ENCODE data around the gene MRGPRF.

The MRGPRF gene, protein sequence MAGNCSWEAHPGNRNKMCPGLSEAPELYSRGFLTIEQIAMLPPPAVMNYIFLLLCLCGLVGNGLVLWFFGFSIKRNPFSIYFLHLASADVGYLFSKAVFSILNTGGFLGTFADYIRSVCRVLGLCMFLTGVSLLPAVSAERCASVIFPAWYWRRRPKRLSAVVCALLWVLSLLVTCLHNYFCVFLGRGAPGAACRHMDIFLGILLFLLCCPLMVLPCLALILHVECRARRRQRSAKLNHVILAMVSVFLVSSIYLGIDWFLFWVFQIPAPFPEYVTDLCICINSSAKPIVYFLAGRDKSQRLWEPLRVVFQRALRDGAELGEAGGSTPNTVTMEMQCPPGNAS

GRCh38 chr11:69013009-69013951, at the start of gene MRGPRF:
Gene MRGPRF (minus strand): TSS chr11:69013246. CDS start chr11:69009901, 3,345 bp downstream.
- DNase-seq (ENCODE audit: low read depth) = no peak

DNA sequence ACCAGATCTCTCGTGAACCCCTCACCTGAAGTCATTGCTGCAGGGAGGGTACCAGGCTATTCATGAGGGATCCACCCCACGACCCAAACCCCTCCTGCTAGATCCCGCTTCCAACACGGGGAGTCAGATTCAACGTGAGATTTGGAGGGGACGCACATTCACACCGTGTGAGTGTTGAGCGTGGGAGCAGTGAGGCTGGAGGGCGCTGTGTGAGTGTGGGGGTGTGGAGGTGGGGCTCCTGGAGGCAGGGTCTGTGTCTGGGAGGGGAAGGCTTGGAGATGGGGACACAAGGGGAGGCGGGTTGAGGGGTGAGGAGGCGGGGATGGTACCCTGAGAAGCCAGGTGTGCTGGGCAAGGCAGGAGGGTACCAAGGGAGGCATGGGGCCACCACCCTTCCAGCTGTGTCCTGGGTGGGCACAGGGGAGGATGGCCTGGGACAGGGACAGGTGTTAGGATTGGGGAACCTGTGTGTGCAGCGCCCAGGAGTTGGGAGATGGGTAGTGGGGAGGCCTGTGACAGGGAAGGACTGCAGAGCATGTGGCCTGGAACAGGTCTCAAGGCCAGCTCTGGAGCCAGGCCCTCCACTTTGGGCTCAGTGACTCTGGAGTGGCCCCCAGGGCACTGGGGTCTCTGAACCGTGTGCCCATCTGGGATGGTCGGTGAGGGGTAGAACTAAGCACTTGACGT, 49.3 kb upstream of the MRGPRF start:
- no peak for DNase-seq (ENCODE audit: low read depth)

GRCh38 chr11:69061713-69062053, 48.6 kb upstream of the MRGPRF start:
- no peak for DNase-seq (ENCODE audit: low read depth)

- no peak for DNase-seq (ENCODE audit: low read depth)
Measured at GRCh38 chr11:69060806-69061712, 48.0 kb upstream of the MRGPRF start.

DNA sequence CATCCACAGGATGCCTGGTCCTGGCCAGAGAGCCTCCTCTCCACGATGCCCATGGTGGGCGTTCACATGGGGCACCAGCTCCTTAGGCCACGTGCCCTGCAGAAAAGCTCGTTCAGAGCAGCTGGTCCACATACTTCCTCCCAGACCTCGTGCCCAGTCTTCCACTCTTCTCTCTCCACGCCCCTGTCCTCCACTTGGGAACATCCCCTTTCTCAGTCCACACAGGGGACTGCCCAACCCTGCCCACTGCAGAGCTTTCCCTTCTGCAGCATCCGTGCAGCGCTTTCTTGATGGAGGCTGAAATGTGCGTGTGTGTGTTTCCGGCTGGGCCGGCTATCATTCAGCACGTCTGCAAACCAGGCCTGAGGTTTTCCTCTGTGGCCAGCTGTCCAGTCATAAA, 46.9 kb upstream of the MRGPRF start:
- DNase-seq (ENCODE audit: low read depth) = no peak

- DNase-seq (ENCODE audit: low read depth) = no peak
Measured at GRCh38 chr11:69059429-69059828, 46.4 kb upstream of the MRGPRF start.

DNA sequence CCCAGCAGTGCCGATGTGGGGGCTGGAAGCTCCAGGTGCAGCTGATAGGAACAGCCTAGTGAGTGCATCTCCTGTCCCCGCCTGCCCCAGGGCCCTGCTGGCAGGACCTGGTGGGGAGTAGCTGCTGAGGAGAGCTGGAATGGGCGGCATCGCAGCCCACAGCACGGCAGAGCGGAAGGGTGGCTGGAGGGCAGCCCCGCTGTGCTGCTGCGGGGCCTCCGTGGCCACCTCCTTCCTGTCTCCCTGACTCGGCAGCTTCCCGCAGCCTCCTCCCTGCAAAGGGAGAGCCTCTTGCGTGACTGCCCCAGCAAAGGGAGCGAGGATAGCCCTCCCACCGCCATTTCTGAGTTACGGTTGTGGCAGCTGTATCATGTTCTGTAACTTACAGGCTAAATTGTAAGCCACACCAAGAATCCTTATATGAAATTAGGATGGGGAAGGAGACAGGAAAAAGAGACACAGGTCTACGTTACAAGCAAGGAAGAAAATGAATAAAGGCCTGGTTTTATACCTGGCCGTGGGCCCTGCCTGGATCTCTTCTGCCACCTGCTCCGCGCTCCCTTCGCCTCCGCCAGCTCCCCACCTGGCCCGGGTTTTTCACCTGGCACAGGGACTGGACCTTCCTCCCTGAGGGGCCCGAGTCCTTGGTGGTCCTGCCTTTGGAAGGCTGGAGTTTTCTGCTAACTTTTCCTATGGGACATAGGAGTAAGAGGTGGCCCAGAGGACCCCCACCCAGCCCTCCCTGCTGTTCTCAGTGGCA, 45.6 kb upstream of the MRGPRF start:
- no peak for DNase-seq (ENCODE audit: low read depth)

GRCh38 chr11:69057801-69058200, 44.8 kb upstream of the MRGPRF start:
- no peak for DNase-seq (ENCODE audit: low read depth)

GRCh38 chr11:69057236-69057635, 44.2 kb upstream of the MRGPRF start:
- no peak for DNase-seq (ENCODE audit: low read depth)

- no peak for DNase-seq (ENCODE audit: low read depth)
Measured at GRCh38 chr11:69055598-69056516, 42.8 kb upstream of the MRGPRF start.

- no peak for DNase-seq (ENCODE audit: low read depth)
Measured at GRCh38 chr11:69055212-69055586, 42.2 kb upstream of the MRGPRF start.

GRCh38 chr11:69054397-69055211, 41.6 kb upstream of the MRGPRF start:
- DNase-seq (ENCODE audit: low read depth) = no peak

DNA sequence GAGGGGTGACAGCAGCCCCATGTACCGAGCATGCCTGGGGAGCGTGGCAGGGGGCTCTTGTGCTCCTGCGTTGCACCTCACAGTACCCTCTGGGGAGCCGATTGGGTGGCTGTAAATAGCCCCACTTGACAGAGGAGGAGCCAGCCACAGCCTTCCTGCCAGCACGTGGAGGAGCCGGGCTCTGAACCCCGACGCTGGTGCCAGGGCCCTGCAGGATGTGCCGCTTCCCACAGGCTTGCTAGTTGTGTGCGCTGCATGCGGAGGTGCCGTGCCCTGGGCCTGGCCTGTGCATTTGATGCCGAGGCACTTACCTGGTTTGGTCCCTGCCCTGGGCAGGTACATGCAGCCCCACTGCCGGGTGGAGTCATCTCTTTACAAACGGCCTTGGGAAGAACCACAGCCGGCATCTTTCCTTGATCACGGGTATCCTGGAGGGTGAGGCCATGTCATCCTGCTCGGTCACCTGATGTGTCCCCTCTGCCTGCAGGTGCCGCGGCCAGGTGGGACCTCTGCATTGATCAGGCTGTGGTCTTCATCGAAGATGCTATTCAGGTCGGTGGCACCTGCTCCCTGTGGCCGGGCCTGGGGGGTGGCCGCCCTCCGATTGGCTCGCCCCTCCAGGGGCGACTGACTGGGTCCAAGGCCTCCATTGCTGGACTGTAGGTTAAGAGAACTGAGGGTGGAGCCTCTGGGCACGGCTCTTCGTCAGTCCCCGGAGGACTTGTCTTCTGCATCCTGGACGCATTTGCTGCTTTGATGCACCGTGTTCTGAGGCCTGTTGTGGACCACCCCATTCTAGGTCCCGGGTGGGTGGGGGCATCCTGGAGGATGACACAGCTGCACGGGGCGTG, 40.7 kb upstream of the MRGPRF start:
- DNase-seq (ENCODE audit: low read depth) = no peak

- no peak for DNase-seq (ENCODE audit: low read depth)
Measured at GRCh38 chr11:69053169-69053477, 40.1 kb upstream of the MRGPRF start.

DNA sequence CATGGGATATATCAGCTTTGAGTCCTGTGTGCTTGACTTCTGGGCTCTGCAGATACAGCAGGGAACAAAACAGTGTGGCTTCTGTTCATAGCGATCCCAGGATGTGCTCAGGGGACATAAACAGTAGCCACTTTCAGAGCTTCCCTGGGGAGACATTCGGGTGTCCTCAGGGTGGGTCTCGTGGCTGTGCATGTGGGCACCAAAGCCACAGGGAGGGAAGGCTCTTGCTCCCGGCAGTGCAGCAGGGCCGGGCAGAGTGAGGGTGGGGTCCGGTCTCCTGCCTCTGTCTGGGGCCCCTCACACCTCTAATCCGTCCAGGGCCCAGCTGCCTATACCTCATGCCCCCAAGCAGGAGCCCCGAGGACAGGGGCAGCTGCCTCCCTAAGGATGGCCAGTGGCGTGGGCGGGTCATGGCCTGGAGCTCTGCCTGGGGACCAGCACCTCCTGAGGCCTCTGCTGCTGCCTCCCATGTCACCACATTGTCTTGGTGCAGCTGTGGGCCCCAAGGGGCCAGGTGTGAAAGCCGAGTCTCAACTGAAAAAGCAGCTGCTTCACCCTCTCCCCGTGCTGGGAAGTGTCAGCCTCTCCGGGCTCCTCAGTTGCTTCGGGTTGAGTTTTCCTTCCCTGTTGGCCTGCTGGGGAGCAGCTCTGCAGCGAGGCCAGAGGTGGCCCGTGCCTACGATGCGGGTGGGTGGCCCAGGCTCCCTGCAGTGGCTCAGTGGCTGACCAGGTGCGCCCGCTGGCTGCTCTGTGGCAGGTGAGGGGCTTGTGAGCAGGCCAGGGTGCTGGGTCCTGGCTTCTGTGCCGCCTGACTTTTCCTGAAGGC, 39.5 kb upstream of the MRGPRF start:
- DNase-seq (ENCODE audit: low read depth) = no peak

DNA sequence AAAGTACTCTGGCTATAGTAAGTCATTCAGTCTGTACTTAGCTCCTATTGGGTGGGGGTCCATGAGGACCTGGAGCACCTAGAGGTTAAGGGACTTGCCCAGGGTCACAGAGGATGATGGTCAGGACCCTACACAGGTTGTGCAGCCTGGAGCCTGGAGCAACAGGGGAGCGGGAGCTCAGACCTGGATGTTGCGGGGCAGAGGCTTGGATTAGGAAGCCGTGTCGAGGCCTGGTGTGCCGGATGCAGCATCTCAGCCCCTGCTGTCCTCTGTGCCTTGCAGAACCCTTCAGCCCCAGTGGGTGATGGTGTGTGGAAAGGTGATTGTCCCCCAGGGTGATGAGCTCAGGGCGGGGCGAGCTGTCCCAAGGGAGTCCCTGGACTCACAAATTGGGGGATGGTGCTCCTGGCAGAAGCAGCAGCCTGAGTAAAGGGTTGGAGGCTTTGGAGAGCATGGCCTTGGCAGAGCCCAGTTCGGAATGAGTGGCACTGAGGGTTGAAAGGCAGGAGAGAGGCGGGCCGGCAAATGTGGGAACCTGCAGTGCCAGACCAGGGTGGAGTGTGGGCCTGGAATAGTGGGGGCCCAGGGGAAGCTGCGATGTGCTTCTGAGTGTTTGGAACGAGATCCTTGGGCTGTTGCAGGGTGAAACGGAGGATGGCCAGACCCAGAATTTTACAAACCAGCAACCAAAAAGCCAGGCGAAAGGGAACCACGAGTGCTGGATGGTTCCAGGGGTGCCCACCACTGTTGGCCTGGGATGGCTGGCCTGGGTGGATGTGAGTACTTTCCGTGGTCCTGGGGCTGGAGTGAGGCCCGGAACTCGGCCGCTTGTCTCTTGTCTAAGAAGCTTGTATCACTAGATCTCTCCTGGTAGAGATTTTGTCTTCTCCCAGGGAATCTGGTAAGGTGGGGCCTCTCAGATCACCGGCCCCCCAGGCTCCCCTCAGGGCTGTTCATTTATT, 38.6 kb upstream of the MRGPRF start:
- DNase-seq (ENCODE audit: low read depth) = no peak

All from HS-27A (cell line).